SIG-M5 treated with dmso at 0.1 percent for 504 hours (cell line): ENCODE measurements around the gene DTD1.

Experiments
- DNase-seq: peaks from one replicate; lab custom pipeline; 2025; ENCODE audit not compliant: unreplicated experiment; lab: John Stamatoyannopoulos, UW

Gene DTD1

DNA sequence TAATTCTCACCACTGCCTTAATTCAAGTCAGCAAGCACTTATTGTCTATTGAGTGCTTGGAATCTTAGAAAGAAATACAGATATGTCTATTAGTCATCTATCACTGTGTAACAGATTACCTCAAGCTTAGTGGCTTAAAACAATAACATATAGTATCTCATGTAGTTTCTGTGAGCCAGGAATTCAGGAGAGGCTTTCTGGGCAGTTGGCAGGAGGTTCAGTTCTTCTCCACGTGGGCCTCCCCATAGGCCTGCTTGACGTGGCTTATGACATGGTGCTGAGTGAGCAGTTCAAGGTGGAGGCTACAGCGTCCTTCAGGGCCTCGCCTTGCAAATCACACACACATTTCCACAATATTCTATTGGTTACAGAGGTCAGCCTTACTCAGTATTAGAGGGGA lies 69.7 kb downstream of the DTD1 start:
- no peak for DNase-seq

DNA sequence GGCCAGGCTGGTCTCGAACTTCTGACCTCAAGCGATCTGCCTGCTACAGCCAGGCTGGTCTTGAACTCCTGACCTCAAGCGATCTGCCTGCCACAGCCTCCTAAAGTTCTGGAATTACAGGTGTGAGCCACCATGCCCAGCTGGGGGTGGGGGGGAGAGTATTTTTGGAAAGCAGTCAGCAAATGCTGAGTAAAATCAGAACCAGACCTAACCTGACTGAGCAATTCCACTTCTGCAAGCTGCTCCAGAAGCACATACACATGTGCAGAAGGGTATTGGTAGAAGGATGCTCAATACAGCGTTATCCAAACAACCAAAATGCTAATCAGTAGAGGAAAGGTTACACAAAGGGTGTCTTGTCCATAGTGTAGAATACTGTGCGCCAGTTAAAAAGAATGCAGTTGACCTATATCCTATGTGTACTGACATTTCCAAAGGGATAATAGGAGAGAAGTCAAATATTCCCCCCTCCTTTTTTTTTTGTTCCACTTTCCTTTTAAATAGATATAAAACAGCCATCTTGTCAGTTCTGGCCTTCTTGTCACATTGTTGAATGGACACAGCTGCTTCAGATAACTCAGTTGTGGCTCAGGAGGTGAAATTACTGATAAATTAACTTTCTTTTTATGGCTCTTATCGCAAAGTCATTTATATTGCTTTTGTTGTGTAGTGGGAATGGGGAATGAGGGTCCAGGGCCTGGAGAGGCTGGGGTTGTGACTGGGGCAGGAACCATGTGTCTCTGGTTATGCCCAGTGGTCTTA lies 74.6 kb downstream of the DTD1 start:
- DNase-seq: no peak

DNA sequence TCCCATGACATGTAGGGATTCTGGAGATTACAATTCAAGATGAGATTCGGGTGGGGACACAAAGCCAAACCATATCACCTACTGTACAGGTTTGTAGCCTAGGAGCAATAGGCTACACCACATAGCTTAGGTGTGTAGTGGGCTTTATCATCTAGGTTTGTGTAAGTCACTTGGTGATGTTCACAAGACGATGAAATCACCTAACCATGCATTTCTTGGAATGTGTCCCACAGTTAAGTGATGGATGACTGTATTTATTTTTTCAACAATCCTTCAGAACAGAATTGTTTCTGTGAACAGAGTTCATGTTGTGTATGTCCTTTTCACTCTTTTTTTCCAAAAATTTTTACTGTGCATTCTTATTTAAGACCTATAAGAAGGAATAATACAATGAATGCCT lies 76.1 kb downstream of the DTD1 start:
- DNase-seq: no peak

DNA sequence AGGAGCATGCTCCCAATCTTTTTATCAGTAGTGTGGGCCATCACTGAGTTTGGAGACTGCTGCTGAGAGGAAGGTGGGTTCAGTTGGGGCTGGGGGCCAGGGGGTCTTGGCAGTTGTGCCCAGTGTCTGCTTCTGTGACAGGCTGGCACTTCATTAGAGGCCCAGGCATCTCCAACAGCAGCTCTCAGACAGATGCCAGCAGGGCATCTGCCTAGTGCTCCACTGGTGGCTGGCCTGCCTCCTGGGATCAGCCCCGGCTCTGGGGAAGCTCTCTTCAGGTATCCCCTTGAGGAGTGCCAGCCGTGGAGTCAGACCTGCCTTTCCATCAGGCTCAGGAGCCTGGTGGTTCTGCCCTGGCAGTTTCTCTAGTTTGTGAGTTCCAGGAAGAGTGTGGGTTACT lies 77.3 kb downstream of the DTD1 start:
- no peak for DNase-seq

DNA sequence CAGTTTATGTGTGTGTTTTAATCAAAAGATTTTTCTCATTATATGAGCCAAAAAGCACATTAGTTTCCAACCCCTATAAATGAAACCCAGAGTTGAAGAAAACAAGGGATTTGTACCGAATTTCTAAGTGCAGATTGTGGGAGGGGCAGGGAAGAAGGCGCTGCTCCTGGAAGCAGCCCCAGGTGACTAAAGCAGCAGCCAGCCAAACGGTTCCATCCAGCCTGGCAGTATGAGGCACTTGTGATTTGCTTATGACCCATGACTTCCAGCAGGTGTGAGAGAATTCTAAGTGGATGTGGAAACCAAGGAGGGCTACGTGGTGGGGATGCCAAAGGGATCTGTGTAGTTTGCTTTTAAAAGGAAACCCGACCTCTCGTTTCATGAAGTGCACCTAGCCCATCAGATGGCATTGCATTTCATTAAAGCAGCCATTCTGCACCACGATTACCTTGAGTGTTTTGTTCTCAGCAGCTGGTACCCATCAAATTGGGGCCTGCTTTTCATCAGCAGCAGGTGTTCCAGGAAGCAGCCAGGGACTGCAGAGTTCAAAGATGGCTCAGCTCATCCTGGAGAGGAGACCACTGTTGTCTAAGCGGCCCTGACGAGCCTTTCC lies 79.1 kb downstream of the DTD1 start:
- DNase-seq: no peak

DNA sequence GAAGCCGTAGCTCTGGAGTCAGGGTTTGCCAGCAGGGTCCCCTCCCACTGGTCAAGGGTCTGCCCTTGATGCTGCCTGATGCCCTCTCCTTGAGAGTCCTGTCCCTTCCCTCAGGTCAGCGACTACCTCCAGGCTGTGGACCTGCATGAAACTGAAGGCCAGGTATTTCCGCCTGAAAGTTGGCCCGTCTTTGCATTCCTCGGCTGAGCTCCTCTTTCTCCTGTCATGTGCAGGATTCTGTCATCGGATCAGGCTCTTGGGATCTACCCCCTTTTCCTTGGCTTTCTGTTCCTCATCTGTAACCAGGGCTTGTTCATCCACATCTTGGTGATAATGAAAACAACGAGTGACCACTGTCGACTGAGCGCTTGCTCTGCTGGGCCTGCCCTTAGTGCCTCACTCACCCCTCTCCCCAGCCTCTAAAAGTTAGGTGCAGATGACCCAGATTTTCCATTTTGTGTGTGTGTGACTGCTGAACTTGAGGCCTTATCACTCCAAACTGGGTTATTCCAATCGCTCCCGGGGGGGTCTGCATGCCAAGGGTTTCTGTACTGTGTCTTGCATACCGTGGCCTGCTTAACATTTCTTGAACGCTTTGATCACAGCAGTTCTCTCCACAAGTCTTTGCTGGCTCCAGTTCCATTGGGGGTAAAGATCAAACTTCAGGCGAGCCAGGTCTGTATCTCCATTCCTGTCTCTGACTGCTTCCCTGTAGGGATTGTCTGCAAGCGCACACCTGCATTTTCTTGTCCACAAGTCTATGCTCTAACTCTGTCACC lies 81.6 kb downstream of the DTD1 start:
- DNase-seq: no peak

DNA sequence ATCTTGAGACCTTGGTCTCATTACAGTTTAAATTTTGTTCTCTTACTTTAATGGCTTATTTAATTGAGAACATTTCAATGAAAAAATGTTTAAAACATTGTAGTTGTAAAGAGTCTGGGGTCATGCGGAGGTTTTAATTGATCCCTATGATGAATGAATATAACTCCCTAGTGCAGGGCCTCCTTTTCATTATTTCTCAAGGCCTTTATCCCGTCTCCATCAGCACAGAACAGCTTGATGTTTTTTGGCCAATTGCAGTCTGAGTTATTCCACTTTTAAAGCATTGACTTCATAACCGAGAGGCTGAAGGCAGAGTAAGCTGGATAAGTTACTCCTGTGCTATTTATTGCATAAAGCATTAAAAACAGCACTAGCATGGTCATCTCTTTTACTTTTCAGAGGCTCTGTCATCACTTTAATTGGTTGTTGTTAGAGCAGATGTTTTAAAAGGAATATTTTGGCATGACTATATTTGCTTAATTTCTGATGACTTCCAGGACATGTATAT lies 83.4 kb downstream of the DTD1 start:
- DNase-seq: no peak

DNA sequence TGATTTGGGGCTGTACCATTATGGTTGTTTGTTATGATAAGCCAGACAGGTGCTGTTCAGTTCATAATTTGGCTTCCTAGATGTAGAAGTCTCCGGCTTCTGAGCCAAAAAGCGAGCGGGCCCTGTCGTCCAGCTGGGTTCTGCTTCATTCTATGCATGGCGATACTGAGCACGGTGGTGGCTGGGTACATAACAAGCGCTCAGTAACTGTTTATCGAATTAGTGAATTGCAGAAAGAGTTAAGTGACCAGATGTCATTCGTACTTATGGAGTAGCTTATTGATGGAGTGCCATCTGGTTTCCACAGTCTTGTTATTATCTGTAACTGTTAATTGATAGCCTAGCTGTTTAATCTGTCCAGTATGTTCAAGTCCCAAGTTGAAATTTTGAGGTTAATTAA lies 85.0 kb downstream of the DTD1 start:
- no peak for DNase-seq

DNA sequence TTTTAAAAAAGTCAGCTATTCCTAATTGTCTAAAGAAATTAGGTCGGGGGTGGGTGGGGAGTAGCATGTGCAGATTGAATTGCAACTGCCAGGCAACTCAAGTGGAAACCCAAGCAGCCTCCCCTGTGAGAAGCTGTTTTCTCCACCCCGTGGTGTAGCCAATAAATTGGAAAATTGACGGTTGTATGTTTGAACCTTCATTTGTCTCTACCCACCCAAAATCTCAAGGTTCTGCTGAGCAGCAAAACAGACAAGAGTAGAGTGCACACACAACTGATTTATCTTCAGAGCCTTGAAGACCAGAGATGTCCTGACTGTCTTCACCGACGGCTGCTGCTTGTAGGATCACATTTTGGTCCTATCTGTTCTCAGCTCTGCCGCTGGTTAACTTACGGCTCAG lies 88.5 kb downstream of the DTD1 start:
- DNase-seq: no peak

DNA sequence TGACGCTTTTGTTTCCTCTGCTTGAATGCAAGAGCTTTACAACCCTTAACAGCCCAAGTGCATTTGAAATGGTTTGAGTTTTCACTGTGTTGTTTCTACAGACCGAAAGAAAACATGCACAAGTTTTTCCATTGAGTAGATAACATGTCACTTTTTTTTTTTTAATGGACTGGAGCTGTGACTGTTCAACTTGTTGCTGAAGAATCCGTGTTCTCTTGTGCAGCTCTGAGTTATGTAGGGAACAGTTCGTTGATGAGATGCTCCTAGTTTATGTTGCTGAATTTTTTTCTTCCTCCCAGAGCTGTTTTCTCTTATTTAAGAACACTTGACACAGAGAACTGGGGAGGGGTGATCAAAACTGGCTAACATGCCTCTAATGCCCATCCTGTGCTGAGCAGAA lies 89.3 kb downstream of the DTD1 start:
- no peak for DNase-seq

DNA sequence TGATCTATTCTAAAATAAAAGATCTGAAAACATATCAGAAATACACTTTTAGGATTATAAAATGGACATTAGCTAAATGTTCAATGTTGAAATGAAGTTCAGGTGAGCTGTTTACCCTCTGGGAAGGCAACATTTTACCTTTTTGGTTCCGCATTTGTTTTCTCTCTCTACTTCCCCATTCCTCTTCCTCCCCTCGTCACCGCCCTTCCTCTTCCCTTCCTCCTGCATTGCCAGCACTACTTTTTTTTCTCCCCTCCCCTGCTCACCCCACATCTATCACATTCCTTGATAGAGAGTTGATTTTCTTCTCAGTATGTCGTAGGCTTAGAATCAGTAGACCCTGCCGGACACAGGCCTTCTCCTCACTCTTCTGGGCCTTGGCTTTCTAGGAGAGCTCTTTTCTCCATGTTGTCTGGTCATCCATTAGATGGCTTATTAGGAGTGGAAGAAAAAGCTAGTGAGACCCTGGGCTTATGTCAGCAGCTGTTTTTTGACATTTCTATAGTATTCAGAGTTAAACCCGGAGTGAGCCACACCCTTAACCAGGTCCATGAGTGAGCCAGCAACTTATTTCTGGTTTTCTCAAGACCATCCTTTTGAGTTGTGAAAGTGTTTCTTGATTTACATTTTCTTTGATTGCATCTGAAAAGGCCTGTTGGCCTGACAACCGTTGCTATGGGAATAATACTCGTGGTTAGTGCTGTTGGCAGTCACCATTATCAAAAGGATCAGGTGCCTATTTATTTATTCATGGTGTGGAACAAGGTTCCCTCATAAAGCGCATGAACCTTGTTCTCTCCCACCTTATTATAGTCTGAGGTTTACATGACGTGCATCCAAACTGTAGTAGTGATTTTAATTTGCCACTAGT lies 90.9 kb downstream of the DTD1 start:
- no peak for DNase-seq

DNA sequence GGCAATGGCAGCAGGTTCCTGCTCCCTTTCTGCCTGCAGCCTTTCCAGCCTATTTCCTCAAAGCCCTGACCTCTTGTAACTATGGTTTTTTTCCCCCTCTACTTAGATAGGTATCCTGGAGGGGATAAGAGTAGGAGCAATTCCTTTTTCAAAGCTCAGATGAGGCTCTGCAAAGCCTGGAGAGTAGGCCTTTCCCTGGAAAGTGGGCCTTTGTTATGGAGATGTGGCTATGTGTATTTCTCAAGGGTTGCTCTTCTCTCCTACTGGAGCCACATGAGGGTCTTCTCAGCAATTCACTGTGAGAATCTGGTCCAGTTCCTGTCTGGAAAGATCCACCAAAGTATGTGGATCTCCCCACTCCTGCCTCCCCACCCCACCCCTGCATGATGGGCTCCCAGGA lies 96.0 kb downstream of the DTD1 start:
- DNase-seq: no peak

DNA sequence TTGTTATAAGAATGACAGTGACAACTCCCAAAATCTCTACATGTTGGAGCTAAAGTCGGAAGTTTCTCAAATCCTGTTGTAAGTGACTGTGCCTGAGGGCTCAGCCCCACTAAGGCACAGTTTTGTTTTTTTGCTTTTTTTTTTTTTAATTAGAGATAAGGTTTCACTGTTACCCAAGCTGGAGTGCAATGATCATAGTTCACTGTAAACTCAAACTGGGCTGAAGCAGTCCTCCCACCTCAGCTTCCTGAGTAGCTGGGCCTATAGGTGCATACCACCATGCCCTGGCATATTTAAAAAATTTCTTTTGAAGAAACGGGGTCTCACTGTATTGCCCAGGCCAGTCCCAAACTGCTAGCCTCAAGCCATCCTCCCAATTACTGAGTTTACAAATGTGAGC lies 96.9 kb downstream of the DTD1 start:
- DNase-seq: no peak

DNA sequence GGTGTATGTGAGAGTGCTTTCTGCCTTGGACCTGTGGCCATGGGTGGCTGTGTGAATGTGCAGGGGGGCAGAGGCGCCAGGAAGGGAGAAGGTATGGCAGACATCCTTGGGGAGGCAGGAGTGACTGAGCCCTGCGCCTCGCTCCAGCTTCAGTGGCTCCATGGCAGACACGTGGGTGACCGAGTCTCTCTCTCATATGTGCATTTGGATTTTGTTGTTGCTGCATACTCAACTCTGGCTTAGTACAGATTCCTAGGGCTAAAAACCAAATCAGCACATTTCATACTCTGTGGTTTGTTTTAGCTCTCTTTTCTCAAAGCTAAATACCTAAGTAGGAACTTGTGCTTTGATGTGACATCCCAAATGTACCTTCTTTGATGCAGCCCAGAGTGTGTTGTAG lies 97.6 kb downstream of the DTD1 start:
- DNase-seq: no peak

DNA sequence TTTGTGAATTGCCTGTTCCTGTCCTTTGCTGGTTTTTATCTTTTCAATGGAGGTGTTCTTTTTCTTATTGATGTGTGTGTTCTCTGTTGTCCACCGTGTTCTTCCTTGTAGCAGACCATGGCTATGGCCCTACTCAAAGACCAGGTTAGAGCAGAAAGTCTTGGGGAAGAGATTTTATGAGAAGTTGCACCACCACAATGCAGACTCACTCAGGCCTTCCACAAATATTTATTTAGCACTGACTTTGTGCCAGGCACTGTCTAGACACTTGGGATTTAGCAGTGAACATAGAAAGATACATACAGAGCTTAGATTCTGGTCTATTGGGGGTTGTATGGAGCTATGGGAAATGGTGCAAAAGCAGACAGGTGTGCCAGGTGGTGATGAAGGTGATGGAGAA lies 98.8 kb downstream of the DTD1 start:
- DNase-seq: no peak

DNA sequence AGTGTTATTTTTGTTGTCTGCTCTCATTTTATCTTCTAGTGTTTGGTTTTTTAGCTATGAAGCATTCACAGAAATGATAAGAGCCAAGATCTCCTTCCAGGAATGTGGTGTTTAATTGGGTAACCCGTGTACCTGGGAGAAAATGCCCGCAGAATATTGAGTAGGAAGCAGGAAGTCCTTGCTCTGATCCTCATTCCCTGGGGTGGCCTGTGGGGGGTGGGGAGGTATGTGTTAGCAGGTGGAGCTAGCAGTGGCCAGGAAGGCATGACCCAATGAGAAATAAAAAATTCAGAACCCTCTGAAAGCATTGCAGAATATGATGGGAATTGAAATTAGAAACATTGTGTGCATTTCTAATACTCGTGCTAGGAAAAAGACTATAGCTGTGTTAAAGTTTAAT lies 100.8 kb downstream of the DTD1 start:
- DNase-seq: no peak

DNA sequence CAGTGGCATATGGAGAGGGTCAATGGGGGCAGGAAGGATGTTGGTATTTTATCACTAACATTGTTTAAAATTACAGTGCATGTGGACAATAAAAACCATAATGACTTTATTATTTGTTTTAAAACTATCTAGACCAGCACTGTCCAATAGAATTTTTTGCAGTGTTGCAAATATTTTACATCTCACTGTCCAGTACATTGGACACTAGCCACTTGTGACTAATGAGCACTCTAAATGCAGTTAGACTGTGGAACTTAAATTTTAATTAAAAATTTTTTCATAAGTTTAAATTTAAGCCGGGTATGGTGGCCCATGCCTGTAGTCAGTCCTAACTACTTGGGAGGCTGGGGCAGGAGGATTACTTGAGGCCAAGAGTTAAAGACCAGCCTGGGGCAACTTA lies 101.7 kb downstream of the DTD1 start:
- no peak for DNase-seq

DNA sequence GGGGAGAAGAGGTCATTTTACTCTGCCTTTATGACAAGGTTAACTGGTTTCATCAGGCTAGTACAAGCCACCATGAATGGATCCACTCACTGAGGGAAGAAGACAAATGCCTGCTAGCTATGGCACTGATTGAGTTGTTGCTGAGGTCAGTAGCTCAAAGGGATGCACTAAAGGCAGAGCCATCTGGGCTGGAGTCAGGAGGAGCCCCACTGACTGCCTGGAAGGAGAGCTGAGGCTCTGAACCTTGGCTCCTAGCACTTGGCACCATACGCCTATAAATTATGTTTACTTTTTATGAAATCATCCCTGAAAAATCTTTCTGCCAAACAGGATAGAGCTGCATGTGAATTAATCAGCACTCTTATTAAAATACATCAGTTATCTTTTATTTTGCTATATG lies 104.6 kb downstream of the DTD1 start:
- DNase-seq: no peak

DNA sequence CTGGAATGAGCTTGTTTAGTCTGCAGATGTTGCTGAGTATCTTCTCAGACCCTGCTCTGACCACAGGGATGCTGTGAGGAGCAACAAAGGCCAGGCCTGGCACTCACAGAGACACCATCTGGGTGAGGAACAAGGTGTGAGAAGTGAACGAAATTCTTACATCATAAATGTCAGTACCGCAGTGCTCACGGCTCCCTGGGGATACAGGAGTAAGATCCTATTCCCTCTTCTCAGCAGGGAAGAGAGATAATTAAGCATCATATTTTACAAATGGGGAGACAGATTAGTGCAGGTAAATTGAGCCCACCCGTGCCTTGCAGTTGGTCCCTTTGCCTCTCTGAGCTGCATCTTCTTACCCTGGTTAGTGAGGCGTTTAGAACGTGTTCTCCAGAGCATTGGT lies 106.2 kb downstream of the DTD1 start:
- no peak for DNase-seq

DNA sequence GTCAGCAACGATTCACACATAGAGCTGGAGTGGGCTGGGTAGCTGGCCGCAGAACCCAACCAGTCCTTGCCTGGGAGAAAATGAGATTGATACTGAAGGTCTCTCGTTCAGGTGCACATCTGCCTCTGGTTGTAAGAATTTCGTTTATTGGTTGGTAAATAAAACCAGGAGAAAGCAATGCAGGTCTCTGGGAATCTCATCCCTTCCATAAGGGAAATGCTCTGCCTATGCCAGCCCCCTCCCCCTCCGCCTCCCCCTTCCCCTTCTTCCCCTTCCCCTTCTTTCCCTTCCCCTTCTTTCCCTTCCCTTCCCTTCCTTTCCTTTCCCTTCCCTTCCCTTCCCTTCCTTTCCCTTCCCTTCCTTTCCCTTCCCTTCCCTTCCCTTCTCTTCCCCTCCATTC lies 107.3 kb downstream of the DTD1 start:
- no peak for DNase-seq

DNA sequence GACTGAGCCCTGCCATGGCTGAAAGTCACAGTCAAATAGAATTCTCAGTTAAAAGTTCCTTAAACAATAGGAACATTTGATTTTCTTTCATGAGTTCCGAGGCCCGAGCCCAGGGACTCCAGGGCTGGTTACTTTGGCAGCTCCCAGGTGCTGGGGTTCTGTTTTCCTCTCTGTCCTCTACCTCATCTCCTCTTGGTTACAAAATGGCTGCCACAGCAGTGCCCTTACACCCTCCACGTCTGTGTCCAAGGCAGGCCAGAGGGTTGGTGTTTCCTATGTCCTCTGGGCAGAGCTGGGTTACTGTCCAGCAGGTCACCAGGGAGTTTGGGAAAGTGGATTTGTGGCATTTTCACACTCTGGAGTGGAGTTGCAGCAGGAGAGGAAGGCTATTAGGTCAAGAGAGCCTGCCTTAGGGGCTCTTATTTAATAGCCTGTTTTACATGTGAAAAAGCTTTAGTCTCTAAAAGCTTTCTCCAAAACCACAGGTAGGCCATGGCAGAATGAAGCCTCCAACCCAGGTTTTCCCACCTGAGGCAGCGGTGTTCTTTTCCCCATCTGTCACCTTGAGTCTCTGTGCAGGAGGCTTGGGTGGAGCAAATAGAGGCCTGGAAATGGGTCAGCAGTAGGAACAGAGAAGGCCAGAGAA lies 111.0 kb downstream of the DTD1 start:
- no peak for DNase-seq
